HG02852 (cell line): ENCODE data around the gene FOXF1.

Source experiments
- ATAC-seq: cut with Tn5 transposase; IDR thresholded peaks from one replicate; pipeline ENCODE4 v1.9.1; 2021; ENCODE audit warnings: mild to moderate bottlenecking, moderate library complexity; ENCODE audit not compliant: unreplicated experiment

FOXF1 gene

DNA sequence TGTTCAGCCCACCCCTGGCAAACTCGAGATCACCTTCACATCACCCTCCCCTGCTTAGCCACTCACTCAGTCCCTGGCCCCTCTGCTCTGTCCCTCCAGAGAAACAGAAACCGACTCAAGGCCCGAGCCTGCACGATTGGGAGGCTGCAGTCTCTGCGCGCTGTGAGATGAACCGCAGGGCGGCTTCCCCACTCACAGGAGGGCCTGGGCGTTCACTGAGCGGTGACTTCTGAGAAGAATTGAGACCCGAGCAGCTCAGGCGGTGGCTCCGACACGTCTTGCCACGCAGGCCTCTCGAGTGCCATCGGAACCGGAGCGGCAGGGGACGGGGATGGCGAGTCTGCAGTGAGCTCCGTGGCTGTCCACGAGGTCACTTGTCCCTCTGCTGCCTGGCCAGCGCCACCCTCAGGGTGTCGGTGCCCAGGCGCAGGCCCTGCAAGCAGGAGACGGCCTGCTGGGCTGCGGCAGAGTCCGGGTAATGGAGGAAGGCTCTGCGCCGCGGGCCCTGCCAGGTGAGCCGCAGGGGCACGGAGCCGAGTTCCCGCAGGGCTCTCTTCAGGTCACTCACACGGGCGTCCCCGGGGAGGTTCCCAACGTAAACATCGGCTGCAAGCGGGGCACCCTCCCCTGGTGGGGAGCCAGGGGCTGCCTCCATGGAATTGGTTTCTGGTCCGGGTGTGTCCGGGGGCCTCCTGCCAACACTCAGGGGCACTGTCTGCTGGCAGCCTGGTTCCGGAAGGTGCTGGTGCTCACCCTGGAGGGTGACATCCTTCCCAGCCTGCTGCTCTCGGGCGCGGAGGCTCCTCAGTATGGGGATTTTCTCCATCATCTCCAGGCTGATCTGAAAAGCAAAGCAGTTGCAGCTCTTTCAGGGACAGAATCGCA is 21.6 kb downstream of the FOXF1 start:
- no peak for ATAC-seq

DNA sequence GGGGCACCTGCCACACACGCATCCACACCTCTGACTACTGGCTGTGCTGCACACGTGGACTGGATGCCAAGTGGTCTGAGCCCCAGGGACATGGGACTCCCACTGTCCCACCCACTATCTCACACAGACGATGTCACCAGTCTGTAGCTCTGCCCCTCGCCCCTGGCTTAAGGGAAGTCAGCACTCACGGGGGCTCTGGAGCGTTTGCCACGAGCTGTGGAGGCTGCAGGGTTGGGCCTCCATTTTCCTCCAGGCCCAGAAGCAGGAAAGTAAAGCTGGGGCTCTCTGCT is 22.1 kb downstream of the FOXF1 start:
- ATAC-seq: no peak

DNA sequence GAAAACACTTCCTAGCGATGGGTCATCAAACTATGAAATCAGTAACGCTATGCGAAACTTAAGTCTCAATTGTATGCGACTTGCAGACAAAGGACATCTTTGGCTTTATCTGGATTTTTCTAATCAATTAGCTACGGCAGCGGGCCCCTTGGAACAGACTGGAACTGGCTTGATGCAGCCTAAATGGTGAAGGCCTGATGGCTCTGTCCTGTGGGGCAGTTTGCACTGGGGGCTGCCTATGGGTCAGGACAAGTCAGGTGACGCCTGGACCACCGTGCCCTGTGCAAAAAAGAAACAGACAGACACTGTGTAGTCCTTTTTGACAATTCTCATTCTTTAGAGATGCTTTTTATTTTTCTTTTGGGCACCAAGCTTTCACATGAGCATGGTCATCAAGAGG is 22.7 kb downstream of the FOXF1 start:
- no peak for ATAC-seq

DNA sequence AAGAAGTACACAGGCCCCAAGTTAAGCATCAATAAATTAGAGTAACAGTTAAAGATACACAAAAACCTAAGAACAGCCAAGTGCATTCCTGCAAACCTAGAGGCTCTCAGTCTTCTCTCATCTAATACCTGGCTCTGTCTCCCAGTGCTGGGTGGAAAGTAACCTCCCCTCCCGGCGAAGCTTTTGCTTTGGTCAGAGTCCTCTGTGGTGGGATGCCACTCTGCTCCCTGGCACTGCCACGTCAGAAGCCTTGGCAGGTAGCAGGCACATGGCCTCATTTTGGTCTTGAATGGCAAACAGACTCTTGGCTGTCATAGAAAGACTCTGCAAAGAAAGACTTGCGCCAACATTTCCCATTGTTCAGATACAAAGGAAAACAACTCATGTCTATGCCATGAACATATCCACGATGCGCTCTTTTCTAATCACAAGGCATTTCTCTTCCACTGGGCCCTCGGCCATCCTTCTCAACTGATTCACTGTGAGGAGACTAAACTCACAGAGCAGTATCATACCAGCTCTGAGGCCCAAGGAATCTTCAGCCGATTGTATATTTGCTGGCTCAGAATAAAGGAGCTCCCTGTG is 23.5 kb downstream of the FOXF1 start:
- no peak for ATAC-seq

DNA sequence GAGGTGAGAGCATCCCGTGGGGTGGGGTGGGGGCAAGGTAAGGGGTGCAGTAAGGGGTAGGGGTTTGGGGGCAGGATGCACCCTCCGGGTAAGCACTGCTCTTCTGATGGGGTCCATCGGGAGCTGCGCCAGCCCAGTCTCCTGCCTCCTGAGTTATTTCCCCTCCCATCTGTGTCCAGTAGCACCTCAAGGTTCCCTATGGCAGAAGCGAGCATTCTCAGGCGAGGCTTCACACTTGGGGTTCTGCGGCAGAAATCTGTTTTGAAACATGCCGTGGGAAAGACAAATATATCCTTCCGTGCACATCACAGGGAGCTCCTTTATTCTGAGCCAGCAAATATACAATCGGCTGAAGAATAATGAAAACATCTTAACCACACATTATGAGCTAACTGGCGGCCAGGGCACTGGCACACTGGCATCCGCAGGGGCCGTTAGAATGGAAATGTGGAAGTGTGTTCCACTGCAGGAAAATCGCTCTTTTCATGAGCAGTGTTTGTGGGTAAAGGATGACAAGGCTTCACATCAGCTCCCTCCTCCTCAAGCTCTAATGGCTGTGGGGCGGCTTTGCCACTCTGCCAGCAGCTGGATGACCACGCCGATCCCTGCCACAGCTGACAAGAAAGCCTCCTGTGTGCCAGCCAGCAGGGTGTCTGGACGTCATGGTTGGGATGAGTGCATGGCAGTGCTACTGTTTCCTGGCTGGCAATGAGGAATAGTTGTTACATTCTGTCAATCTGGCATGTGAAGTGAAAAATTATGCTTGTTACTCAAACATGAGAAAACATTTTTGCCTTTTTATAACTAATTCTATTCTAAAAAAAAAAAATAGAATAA is 24.7 kb downstream of the FOXF1 start:
- ATAC-seq: no peak

DNA sequence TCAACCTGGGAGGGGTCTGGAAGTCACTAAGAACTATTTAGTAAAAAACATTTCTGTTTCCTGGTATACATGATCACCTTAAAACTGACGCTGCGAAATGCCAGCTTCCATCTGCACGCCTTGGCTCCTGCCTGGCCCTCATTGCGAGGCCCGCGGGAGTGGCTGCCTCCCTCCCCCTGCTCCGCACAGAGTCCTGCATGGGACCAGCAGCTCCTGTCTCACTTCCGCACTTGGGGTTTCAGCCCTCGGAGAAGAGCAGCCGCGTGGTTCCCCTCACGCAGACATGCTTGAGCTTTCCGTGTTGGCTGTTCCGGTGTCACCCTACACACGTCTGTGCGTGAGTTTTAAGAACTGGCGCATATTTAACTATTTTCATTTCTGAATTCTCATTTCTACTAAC is 26.3 kb downstream of the FOXF1 start:
- ATAC-seq: no peak

DNA sequence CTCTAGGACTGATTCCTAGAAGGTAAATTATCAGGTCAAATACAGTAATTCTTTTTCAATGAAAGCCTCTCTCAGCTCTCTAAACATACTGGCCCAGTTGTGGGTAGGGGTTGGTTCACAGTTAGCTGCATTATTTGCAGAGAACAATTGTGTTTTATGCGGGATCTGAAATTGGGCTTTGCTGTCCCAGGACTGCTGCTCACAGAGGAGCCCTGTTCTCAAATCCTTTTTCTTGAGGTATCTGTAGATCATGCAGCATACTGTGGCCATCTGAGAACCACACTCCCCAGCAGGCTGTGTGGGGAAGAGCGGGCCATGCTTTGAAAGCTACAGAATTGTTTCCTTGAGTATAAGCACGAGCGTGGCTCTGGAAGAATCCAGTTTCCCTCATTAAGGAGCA is 27.2 kb downstream of the FOXF1 start:
- ATAC-seq: no peak

DNA sequence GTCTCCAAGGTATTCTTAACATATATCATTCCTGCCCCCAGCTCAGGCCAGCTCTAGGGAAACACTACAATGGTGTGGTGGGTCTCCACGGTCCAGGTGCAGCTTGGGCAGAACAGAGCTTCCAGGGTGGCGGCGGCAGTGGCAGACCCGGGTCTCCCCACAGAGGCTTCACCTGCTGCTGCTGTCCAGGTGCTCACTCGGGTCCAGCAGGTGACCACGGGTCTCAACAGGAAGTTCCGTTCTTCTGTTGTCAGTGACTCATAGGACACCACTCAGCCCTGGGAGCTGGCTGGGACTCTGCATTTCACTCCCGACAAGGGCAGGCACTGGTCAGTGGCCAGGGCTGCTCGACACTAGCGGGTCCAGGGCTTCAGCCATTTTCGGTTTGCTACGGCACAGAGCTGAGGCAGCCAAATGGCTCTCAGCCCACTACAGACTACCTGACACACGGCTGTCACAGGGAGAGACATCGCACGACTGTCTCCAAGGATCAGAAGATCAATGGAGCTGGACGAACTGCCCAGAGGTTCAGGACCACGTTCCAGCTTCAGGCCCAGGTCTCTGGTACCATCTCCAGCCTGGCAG is 28.0 kb downstream of the FOXF1 start:
- no peak for ATAC-seq

DNA sequence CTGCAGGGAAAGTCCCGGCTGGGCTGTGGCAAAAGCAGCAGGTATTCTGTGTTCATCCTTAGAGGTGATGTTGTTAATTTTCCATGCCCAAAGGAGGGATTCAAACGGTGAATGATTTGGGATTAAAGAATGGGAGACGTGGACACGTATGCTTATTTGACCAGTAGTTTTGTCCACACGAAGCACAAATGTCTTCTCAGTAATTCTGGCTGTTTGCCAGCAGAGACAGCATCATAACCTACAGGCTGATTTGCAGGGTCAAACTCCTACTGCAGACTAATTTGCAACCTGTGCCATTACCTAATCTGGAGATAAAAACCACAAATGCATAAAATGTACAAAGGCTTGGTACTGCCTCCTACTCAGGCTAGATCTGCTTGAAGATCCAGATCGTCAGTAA is 30.6 kb downstream of the FOXF1 start:
- no peak for ATAC-seq

DNA sequence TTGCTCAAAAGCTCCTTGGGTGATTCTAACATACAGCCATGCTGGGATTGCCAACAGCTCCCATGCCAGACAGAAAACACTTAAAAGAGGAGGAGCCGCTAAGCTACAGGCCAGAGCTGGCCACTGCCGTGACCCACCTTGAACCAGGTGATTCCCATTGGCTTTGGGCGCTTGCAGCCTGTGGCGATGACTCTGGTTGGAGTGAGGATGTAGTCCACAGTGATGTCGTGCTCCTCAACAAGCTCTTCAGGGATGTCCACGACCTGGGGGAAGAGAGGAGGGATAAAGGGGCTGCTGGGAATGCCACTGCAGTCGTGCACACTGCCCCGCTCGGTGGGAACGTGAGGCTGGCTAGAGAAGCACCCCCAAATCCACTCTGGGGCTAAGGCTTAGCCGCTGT is 31.2 kb downstream of the FOXF1 start:
- ATAC-seq: no peak

DNA sequence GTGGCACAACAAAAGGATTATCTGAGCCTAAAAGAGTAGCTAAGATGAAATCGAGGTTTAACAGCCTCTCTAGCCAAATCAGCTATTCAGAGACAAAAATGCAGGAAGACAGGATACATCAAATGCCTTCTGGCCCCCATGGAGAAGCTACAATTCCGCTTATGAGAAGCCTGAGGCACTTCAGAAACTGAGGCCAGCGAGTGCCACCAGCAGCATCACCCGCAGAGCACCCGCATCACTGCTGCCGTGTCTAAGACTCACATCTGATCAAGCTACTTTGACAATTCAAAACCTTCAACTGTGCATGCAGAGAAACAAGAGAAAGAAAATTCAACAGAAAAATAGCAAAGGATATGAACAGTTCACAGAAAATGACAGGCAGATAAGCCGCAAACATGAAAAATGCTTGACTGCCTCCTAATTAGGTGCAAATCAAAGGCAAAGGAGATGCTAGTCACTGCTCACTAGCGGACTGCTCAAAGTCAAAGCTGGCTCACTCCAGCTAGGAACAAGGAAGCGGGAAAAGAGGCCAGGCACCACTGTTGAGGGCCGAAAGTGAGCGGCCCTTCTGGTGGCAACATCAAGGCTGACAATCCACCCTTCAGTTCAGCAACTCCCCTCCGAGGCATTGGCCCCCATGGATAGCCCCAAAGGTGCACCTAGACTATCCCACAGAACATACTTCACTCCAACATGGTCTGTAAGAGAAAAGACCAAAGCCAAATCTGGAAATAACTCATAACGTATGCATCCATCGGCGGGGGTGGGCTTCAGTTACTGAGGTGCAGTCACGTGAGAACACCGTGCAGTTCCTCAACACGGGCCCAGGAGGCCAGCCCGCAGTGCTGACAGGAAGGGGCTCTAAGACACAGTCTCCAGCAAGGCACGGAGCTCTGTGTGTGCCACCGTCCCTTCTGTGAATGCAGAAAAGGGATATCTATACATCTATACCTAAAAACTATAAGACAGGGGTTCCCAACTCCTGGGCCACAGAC is 32.7 kb downstream of the FOXF1 start:
- ATAC-seq: no peak

DNA sequence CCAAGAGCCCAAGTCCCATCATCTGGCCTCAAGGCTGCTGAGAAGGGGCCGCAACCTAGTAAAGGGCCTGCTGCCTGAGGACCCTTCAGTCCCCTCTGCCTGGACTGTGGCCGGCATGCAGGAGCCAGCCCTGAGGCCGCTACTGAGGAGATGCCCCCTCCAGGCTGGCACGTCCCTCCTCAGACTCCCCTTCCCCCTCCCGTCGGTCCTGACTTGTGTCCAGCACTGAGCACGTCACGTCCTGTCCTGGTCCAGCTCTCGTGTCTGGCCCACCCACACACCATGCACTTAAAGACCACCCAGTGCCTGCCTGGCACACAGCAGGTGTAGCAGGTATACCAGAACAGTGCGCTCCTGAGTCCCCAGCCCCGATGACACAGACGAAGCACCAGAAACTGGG is 35.2 kb downstream of the FOXF1 start:
- ATAC-seq: no peak

DNA sequence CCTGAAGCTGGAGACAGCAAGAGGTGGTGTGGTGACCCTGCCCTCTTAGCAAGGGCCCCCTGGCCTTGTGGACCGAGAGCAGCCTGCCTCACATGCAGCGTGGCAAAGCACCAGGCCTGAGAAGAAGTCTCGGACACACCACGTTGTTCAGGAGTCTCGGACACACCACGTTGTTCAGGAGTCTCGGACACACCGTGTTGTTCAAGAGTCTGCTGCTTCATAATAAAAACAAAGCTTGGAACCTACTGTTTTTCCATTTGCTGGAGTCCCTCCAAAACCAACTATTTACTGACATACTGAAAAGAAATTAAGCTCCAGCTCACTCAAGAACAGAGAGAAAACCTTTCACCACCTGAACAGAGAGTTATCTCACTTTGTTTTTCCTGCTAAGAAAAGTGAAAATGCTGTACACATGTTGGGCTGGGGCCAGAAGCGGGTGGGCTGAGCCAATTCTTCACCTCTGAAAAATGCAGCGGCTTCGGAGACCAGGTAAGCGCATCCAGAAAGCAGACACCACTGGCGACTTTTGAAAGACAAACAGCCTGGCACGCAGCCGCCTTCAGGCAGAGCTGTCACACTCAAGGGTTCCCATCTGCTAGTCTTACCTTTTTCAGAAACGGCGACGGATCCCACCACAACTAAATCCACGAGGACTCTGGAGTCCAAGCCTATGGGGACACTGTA is 35.8 kb downstream of the FOXF1 start:
- ATAC-seq: no peak

DNA sequence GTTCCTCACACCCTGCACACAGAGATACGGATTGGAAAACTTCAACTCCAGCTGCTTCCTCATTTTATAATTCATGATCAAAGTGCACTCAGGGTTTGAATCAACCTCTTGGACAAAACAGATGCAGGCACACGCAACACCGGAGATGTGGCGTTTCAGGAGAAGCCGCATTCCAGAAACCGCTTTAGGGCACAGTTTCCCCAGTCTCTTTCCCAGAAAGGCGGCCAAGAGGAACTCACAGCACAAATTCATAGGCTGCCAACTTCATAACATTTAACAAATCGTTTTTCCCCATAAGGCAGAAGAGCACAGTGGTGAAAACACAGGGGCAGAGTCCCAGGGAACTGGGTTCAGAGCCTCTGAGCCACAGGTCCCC is 36.3 kb downstream of the FOXF1 start:
- no peak for ATAC-seq

DNA sequence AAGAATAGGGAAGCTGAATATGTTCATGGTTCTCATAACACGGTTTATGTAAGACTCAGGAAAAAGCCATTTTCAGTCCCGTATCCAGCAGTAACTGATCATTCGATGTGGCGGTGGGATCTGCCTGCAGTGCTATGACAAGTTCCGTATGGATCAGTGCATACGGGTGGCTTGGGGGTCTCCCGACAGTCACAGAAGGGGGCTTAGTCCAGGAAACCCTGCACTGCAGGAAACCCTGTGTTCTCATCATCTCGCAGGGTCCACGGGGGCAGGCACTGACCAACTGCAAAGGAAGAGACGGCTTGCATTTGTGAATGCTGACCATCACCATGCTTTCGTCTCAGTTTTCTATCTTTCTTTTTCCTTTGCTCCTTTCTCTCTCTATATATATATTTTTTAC is 37.0 kb downstream of the FOXF1 start:
- no peak for ATAC-seq

DNA sequence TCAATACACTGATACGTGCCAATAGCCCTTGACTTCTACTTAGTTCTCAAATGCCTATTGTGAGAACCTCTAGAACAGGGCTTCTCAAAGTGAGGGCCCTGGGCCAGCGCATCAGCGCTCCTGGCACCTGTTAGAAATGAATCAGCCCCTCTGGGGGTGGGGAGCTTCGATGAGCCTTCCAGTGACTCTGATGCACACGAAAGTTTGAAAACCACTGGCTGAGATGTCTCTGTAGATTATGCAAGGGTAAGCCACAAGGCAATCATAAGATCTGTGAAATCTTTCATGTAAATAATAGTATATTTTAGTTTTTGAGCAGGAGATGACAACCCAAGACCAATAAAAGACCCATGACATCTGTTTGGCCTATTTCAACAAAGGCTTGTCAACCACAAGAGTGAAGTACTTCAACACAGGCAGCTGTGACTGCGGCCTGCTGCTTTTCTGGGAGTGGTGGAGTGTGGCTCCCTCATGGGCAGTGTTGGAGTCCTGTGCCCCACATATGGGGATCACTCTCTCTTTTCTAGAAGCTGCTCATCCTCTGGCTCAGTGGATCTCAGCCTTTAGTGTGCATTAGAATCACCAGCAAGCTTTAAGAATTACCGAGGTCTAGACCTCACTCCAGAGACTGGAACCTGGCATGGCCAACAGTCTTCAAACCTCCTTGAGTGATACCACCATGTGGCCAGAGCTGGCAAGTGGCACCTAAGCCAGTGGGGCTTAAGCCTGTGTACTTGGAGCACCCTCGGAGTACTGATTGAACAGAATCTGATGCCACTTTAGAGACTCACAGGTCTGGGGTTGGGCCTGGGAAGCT is 39.0 kb downstream of the FOXF1 start:
- ATAC-seq: no peak

DNA sequence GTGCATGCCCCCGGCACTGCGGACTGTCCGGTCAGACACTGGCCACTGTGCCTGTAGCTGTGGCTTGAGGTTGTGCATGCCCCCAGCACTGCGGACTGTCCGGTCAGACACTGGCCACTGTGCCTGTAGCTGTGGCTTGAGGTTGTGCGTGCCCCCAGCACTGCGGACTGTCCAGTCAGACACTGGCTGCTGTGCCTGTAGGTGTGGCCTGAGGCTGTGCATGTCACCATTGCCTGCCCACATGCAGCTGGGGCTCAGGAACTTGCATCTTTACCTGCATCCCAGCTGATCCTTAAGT is 39.5 kb downstream of the FOXF1 start:
- no peak for ATAC-seq

DNA sequence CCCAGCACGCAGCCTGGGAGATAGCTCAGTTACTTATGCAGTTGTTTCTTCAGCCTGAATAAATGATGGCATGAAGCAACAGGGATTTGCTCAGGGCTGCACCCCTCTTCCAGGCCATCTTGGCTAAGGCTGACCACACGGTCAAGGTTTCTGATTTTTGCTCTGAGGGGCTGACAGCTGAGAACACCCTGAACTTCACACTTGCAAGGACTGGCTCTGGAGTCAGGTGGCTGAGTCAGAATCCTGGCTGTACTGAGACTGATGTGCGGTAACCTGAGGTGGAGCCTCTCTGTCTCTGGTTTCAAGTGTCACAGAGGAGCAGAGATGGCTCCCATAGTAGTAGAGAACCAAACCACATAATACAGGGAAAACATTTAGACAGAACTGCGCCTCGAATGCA is 40.0 kb downstream of the FOXF1 start:
- no peak for ATAC-seq

DNA sequence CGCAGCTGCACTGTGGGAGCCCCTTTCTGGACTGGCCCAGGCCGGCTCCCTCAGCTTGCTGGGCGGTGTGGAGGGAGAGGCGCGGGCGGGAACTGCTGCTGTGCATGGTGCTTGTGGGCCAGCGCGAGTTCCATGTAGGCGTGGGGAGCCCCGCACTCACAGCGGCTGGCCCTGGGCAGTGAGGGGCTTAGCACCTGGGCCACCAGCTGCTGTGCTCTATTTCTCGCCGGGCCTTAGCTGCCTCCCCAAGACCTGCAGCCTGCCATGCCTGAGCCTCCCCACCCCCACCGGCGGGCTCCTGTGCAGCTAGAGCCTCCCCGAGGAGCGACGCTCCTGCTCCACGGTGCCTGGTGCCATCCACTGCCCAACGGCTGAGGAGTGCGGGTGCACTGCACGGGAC is 43.0 kb downstream of the FOXF1 start:
- no peak for ATAC-seq

DNA sequence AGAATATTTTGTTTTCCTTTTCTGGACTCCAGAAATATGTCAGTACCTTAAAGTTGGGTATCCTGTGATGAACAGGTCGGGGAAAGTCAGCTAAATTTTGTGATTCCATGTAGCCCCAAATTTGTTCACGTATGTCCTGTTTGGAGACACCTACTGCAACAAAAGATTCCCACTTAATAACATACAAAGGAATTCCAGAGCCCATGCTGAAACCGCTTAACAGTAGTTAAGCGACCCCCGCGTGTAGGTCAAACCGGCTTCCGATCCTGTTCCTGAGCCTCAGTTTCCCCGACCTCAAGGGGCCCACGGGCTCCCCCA is 44.2 kb downstream of the FOXF1 start:
- no peak for ATAC-seq
